Femur (tissue), 1 donor: Measurements from ENCODE around the gene GNB2.
"Not testable (repeated sequence)": the region's sequence is repeated elsewhere in the genome, so short reads cannot be mapped to it uniquely, and the experiment has no call there.

ENCODE experiments used
- DNase-seq: peaks from one replicate; pipeline ENCODE4 v3.0.0-alpha.2; 2017

GNB2 gene

DNA sequence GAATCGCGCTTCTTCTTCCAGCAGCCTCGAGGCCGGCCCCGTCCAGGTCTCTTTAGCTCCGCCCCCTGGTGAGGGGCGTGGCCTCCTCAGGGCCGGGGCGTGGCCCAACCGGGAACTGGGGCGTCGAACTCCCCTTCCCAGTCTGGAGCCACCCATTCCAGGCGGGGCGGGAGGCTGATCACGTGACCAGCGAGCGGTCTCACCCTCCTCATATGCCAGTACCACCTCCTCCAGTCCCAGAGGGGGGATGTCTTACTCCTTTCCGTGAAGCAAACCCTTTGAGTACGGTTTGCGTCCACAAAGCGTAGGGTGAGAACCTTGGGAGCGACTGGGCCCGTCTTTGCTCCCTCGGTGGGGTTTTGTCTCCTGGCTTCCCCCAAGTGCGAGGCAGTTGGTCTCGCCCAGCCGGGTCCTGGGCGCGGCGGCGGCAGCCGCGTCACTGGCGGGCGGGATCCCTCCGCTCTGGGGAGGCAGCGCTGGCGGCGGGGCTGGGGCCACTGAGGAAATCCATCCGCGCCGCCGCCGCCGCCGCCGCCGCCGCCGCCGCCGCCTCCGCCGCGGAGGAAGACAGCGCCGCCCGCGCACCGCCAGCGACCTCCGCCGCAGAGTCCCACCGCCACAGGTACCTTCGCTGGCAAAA, at the start of gene GNB2:
Gene GNB2, plus strand, starts transcription at position 439 of the 640 bp plus-strand sequence. CDS start 2,526 bp downstream, outside the sequence.
- DNase-seq, result peak; percentile 99

DNA sequence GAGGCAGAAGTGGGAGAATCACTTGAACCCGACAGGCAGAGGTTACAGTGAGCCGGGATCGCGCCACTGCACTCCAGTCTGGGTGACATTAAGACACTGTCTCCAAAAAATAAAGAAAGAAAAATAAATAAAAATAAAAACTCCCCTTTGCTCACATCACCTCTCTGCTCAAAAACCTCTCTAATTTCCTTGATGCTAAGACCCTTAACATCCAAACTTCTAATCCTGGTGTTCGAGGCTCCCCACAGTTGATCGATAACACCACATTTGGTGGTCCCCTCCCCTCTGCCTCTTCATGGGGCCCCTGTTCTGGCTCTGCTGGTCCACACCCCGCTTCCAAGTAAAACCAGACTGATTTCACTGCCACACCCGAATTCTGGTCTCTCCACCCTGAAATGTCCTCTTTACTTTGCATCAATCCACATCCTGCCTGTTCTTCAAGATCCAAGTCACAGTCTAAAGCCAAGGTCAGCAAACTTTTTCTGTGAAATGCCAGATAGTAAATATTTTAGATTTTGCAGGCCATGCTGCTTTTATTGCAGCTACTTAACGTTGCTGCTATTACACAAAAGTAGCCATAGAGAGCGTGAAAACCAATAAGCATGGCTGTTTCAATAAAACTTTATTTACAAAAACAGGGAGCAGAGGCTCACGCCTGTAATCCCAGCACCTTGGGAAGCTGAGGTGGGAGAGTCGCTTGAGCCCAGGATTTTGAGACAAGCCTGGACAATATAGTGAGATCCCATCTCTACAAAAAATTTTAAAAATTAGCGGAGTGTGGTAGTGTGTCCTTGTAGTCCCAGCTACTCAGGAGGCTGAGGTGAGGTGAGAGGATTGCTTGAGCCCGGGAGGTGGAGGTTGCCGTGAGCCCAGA, 49.4 kb upstream of the GNB2 start:
- DNase-seq, result no peak

DNA sequence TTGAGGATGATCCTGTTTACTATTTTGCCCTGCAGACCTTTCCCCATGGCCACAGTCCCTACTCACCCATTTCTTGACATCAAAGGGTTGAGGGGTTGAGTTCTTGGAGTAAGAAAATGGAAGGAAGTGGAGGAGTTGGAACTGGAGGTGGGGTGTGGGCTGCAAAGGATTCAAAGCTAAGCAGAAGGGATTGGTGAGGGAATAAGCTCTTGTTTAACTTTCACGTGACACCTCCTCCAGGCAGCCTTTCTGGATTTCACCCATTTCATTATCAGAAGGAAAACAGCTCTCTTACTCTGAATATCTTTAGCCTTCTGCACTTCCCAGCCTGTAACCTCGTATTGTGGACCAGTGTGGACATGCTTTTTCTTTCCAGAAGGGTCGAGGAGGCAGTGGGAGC, 47.5 kb upstream of the GNB2 start:
- DNase-seq, result no peak

DNA sequence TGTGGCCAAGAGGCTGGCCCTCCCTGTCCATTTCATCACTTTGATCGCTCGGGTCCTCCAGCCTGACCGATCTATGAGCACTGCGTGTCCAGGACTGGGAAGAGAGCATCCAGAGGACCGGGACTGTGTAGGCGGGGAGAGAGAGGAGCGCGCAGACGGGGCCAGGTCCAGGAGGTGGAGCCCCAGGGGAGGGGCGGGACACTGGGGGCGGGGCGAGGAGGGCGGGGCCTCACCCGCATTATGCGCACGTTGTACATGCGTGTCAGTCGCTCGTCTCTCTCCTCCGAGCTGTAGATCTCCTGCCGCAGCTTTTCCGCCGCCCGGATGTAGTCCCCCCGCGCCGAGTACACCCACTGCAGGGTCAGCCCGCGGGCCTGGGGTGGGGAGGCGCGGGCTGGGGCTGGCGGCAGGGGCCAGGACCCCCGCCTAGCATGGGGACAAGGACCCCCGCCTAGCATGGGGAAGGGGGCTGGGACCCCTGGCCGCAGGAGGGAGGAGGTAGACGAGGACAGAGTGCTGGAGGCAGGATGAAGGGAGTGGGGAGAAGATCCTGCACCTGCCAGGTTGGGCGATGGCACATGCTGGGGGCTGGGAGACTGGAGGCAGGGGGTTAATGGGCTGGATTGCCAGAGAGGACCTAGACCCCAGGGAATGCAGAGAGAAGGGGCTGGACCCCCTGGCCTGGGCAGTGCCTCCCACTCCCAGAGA, 46.9 kb upstream of the GNB2 start:
- peak; percentile 89 for DNase-seq

DNA sequence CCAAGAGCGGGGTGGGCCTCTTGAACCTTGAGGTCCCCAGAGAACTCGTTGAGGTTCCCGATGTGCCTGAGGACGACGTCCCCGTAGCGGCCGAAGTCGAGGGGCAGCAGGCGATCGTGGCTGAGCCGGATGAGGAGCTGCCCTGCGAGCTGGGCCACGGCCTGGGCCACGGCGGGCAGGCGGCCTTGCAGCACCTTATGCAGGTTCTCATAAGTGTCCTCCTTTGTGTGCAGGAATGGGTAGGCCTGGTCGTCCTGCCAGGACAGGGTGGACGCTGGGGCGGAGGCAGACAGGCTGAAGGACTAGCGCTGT, 46.3 kb upstream of the GNB2 start:
- DNase-seq, result no peak

DNA sequence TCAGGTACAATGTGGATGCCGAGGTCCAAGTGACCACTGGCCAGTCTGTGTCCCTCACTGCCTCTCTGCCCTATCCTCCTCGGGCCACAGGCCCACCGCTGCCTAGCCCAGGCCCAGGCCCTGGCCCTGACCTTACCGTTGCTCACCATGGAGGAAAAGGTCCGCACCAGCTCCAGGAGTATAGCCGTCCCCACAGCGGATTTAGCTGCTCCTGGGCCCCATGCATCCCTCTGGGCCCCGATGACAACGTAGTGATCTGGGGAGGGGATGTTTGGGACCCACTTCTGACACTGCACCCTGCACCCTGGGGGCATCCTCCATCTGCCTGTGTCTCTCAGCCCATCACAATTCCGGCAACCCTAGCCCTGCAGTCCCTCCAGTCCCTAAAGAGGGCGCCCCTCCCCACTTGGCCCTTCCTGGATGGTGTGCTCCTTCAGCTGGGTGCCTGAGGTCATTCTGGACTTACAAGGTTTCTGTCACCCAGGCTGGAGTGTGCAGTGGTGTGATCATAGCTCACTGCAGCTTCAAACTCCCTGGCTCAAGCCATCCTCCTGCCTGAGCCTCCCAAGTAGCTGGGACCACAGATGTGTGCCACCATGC, 44.3 kb upstream of the GNB2 start:
- DNase-seq, result no peak

- no peak for DNase-seq
Measured at GRCh38 chr7:100630066-100630465, 43.5 kb upstream of the GNB2 start.

GRCh38 chr7:100632951-100633717, 40.4 kb upstream of the GNB2 start:
- peak; percentile 57 for DNase-seq

- DNase-seq, result no peak
Measured at GRCh38 chr7:100639995-100640516, 33.5 kb upstream of the GNB2 start.

DNA sequence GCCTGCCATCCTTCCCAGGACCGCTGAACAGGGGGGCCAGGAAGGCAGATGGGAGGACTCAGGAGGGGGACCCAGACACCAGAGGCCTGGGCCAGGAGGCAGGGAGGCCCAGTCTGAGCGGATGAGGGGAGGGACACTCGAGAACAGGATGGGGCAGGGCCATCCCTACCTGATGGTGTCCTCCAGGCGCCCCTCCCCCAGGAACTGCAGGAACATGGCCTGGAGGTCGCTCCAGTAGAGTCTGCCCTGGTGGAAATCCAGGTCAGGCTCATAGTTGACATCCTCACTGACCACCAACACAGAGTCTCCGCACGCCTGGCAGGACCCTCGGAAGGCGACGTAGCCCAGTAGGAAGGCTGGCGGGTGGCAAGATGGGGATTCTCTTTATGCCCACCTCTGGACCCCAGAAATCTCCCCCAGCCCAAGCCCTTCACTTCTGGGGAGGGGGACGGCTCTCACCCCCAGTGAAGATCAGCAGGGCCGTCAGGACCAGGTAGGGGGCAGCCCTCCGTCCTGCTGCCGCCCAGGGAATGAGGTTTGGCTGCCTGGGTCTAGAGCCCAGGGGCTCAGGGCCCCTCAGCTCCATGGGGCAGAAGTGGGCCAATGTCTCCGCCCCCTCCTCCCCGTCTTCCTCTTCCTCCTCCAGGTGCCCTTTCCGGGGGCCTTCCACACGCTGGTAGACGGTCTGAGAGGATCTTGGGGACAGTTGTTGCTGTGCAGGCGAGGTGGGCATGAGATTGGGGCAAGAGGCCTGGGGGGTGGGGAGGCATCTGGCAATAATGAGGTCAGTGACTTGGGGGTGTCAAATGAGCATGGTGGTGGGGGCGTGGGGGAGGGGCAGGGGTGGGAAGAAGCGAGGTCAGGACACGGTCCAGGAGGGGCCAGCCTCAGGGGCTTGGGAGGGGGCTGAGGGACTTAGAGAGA, 32.8 kb upstream of the GNB2 start:
- DNase-seq, result no peak

GRCh38 chr7:100641463-100641859, 32.1 kb upstream of the GNB2 start, which contains the start of gene TFR2:
Gene TFR2, minus strand, starts transcription at chr7:100641552. Its CDS starts 43 bp downstream, at chr7:100641509.
- DNase-seq, result peak; percentile 47

DNA sequence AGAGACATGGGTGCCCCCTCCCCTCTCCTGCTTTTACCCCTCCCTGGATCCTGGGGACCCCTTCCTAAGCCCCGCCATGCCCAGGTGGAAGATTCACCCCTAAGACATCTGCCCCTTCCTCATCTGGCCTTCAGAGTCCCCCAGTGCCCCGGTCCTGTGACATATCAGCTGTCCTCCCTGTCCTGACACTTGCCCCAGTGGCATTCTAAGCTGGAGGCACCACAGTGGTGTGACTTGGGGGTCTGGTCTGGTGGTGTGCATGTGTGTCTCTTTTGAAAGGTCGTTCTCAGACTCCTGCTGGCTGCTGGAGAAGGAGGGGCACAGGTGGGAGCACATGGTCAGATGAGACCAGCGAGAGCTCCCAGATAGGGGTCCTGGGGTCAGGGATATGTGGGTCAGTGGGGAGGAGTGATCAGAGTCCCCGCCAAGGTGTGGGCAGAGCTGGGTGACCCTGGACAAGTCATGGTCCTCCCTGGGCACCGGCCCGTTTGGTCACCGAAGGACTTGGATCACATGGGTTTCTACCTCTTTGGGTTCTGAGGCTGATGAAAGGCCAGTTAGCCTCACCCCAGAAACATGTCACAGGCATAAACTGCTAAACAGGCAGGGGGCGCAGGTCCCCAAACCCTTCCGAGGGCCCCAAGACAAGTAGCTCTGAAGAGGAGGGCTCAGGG, 31.5 kb upstream of the GNB2 start:
- DNase-seq, result no peak

GRCh38 chr7:100642534-100642907, 31.0 kb upstream of the GNB2 start:
- no peak for DNase-seq

DNA sequence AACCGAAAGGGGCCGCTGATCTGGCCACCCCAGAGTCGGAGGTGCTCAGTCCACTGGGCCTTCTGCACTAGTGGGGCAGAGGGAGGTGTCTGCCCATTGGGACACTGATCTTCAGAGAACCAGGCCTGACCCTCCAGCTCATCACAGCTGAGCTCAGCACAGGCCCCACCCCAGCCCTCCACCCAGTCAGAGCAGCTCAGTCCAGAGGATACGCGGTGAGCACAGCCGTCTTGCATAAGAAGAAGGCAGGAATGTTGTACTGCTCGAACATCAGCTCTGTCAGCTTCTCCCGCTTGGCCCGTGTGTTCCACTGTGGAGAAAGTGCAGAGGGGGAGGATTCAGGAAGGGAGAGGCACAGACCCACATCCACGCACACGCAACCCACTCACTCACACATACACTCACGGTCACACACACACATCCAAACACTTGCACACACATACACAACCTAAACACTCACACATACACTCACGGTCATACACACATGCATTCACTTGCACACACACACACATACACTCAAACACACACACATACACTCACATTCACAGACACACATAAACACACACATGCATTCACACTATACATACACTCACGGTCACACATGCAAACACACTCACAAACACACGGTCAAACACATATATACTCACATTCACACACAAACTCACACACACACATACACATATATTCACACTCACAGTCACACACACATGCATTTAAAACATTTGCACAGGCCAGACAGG, 23.5 kb upstream of the GNB2 start:
- no peak for DNase-seq

- DNase-seq, result no peak
Measured at GRCh38 chr7:100654908-100655831, 18.4 kb upstream of the GNB2 start.

- peak; percentile 82 for DNase-seq
Measured at GRCh38 chr7:100655908-100656674, 17.4 kb upstream of the GNB2 start, which contains the start of gene ACTL6B. Gene ACTL6B, minus strand, starts transcription at chr7:100656448. Its CDS starts 94 bp downstream, at chr7:100656354.

GRCh38 chr7:100662194-100662776, 11.3 kb upstream of the GNB2 start:
- DNase-seq, result not testable (repeated sequence)
